H1 (cell line): ENCODE data around the gene MYCBPAP. TPM values are rescaled to one million over a fixed set of nuclear protein-coding genes. Genes with fewer than 3 reads are reported as not detected.
A peak's percentile ranks its signal among the peaks of the same experiment; 100 is the strongest.

Experiments used
- CTCF ChIA-PET: fragments of 300-600 bp; sonication (Branson Sonifier 250); formaldehyde crosslinking; loops from one replicate; lab custom pipeline; 2021; ENCODE audit not compliant: partially characterized antibody; lab: Charles Lee
- POLR2A ChIA-PET: fragments of 300-600 bp; sonication (Branson Sonifier 250); formaldehyde crosslinking; loops from one replicate; lab custom pipeline; 2021; ENCODE audit warnings: inconsistent platforms; ENCODE audit not compliant: partially characterized antibody; lab: Charles Lee
- DNase-seq, 2 experiments: peaks; one replicate each; pipeline versions ENCODE4 v3.0.0 to v3.0.0-alpha.2; 2010 to 2022; ENCODE audit warnings: low spot score in 2 of 2, low read depth in 1 of 2, mixed read lengths in 1 of 2
- FAIRE-seq: peaks from 2 replicates; lab custom pipeline; 2011; peaks lifted over from hg19 to GRCh38; lab: Jason Lieb, UNC
- H2AFZ ChIP-seq: 2 replicates; pipeline ENCODE4 v1.8.1; 2012; ENCODE audit warnings: low read length, inconsistent platforms
- H2AK5ac ChIP-seq: 2 replicates; pipeline ENCODE4 v1.6.1; 2013; ENCODE audit warnings: low read depth, low read length
- H2BK120ac ChIP-seq: replicated peaks from 2 replicates; pipeline ENCODE3; 2013; ENCODE audit warnings: low read depth, low read length, inconsistent platforms
- H2BK12ac ChIP-seq: 2 replicates; pipeline ENCODE4 v1.6.1; 2013; ENCODE audit warnings: low read depth, low read length
- H2BK15ac ChIP-seq: 2 replicates; pipeline ENCODE4 v1.6.1; 2013; ENCODE audit warnings: low read length
- H2BK20ac ChIP-seq: 2 replicates; pipeline ENCODE4 v1.6.1; 2013; ENCODE audit warnings: low read length
- H2BK5ac ChIP-seq: 2 replicates; pipeline ENCODE4 v1.6.1; 2013; ENCODE audit warnings: low read depth, low read length
- H3K14ac ChIP-seq: 2 replicates; pipeline ENCODE4 v1.6.1; 2013; ENCODE audit warnings: inconsistent platforms; ENCODE audit not compliant: insufficient read length
- H3K18ac ChIP-seq: 2 replicates; pipeline ENCODE4 v1.6.1; 2013; ENCODE audit warnings: low read length; ENCODE audit errors: extremely low read depth
- H3K23ac ChIP-seq: 2 replicates; pipeline ENCODE4 v1.6.1; 2013; ENCODE audit warnings: inconsistent platforms; ENCODE audit not compliant: insufficient read length
- H3K23me2 ChIP-seq: 2 replicates; pipeline ENCODE4 v1.6.1; 2013; ENCODE audit warnings: low read depth, low read length
- H3K27ac ChIP-seq: 2 replicates; pipeline ENCODE4 v1.6.1; 2011; ENCODE audit warnings: low read depth, low read length, inconsistent platforms
- H3K27me3 ChIP-seq, 4 experiments: replicated peaks in 1 of 4; 1 replicate in 1 of 4; 2 replicates in 3 of 4; pipeline versions ENCODE4 v1.6.1 to v1.8.1; 2011 to 2013; ENCODE audit warnings: low read length in 3 of 4, mild to moderate bottlenecking in 3 of 4, inconsistent platforms in 2 of 4, mixed read lengths in 2 of 4, moderate library complexity in 1 of 4; ENCODE audit not compliant: control insufficient read depth in 3 of 4, insufficient read depth in 3 of 4; ENCODE audit errors: extremely low read depth in 1 of 4
- H3K36me3 ChIP-seq, 4 experiments: 2 replicates each; pipeline versions ENCODE4 v1.6.1 to v1.8.1; 2011 to 2013; ENCODE audit warnings: mild to moderate bottlenecking in 4 of 4, low read length in 3 of 4, moderate library complexity in 2 of 4, control low read depth in 1 of 4, inconsistent platforms in 1 of 4; ENCODE audit not compliant: insufficient read depth in 4 of 4, control insufficient read depth in 2 of 4
- H3K4ac ChIP-seq: replicated peaks from 2 replicates; pipeline ENCODE3; 2013; ENCODE audit warnings: low read length, low read depth, mixed read lengths, inconsistent platforms; ENCODE audit not compliant: insufficient read length
- H3K4me1 ChIP-seq, 4 experiments: replicated peaks in 1 of 4; 1 replicate in 1 of 4; 2 replicates in 3 of 4; pipeline versions ENCODE4 v1.6.1 to v1.8.1; 2011 to 2013; ENCODE audit warnings: low read length in 3 of 4, inconsistent platforms in 2 of 4, mixed read lengths in 1 of 4; ENCODE audit not compliant: insufficient read depth in 4 of 4, control insufficient read depth in 3 of 4
- H3K4me2 ChIP-seq, 2 experiments: 2 replicates each; pipeline versions ENCODE4 v1.6.1 to v1.8.1; 2011 to 2013; ENCODE audit warnings: low read depth in 2 of 2, low read length in 2 of 2, control low read depth in 1 of 2, inconsistent platforms in 1 of 2, mild to moderate bottlenecking in 1 of 2; ENCODE audit not compliant: insufficient read depth in 1 of 2
- H3K4me3 ChIP-seq, 4 experiments: fragments of 200-600, 300-600 bp in 1 of 4; sonication (generic), shearing (Covaris generic), sonication (Bioruptor Twin) in 1 of 4; 2 replicates each; pipeline versions ENCODE4 v1.5.1 to v1.8.1; 2011 to 2016; ENCODE audit warnings: low read length in 4 of 4, low read depth in 3 of 4, control low read depth in 2 of 4, inconsistent platforms in 2 of 4, mild to moderate bottlenecking in 2 of 4, mixed read lengths in 1 of 4, moderate library complexity in 1 of 4; ENCODE audit not compliant: insufficient read depth in 2 of 4; ENCODE audit errors: extremely low read depth in 1 of 4
- H3K56ac ChIP-seq: replicated peaks from 2 replicates; pipeline ENCODE3; 2013; ENCODE audit warnings: low read depth, mild to moderate bottlenecking, mixed read lengths, low read length, inconsistent platforms; ENCODE audit not compliant: insufficient read length
- H3K79me1 ChIP-seq: 2 replicates; pipeline ENCODE4 v1.6.1; 2013; ENCODE audit warnings: low read depth, low read length, control low read depth
- H3K79me2 ChIP-seq, 2 experiments: 2 replicates each; pipeline versions ENCODE4 v1.6.1 to v1.8.1; 2012 to 2013; ENCODE audit warnings: low read length in 2 of 2, mild to moderate bottlenecking in 2 of 2, inconsistent platforms in 1 of 2; ENCODE audit not compliant: insufficient read depth in 2 of 2, control insufficient read depth in 1 of 2
- H3K9ac ChIP-seq, 4 experiments: replicated peaks in 1 of 4; 1 replicate in 1 of 4; 2 replicates in 3 of 4; pipeline versions ENCODE4 v1.6.1 to v1.8.1; 2011 to 2013; ENCODE audit warnings: low read depth in 3 of 4, low read length in 3 of 4, control low read depth in 2 of 4, mild to moderate bottlenecking in 2 of 4, moderate library complexity in 2 of 4, inconsistent platforms in 1 of 4; ENCODE audit errors: extremely low read depth in 1 of 4
- H3K9me3 ChIP-seq, 2 experiments: 2 replicates each; pipeline versions ENCODE4 v1.6.1 to v1.8.1; 2012 to 2013; ENCODE audit warnings: mild to moderate bottlenecking in 2 of 2, moderate library complexity in 2 of 2, control low read depth in 1 of 2, inconsistent platforms in 1 of 2, low read depth in 1 of 2, low read length in 1 of 2, mixed read lengths in 1 of 2; ENCODE audit not compliant: insufficient read depth in 2 of 2
- H4K20me1 ChIP-seq, 2 experiments: replicated peaks in 1 of 2; 2 replicates each; pipeline versions ENCODE3 to v1.8.1; 2011 to 2013; ENCODE audit warnings: inconsistent platforms in 2 of 2, low read length in 2 of 2, mild to moderate bottlenecking in 1 of 2; ENCODE audit not compliant: insufficient read depth in 2 of 2, control insufficient read depth in 1 of 2
- H4K5ac ChIP-seq: 2 replicates; pipeline ENCODE4 v1.6.1; 2013; ENCODE audit warnings: low read length, low read depth, mixed read lengths, inconsistent platforms; ENCODE audit not compliant: insufficient read length
- H4K8ac ChIP-seq: 2 replicates; pipeline ENCODE4 v1.8.0; 2013; ENCODE audit warnings: mild to moderate bottlenecking, moderate library complexity, low read length, inconsistent platforms; ENCODE audit not compliant: insufficient read depth; ENCODE audit errors: extremely low read depth
- H4K91ac ChIP-seq: replicated peaks from 2 replicates; pipeline ENCODE3; 2013; ENCODE audit warnings: low read length, mixed read lengths, inconsistent platforms; ENCODE audit not compliant: insufficient read length
- WGBS, 2 experiments: shearing (Covaris generic) in 1 of 2; methylation state at CpG; one replicate each; pipeline versions ENCODE4 v1.1.6 to v1.1.7; 2013 to 2015; ENCODE audit warnings: low lambda C conversion rate in 2 of 2, mixed read lengths in 2 of 2, inconsistent platforms in 1 of 2, low coverage in 1 of 2, missing lambda C conversion rate in 1 of 2; ENCODE audit not compliant: insufficient replicate concordance in 2 of 2, insufficient coverage in 1 of 2, insufficient read length in 1 of 2; ENCODE audit errors: extremely low coverage in 1 of 2, missing lambda C conversion rate in 1 of 2; 5-methylcytosine and 5-hydroxymethylcytosine counted together
- polyA plus RNA-seq, 7 experiments: library from polyadenylated mRNA; depleted of rRNA in 3 of 7; stranded (reverse) in 5 of 7; unstranded in 2 of 7; fragments of >200 nt in 5 of 7; fragments of 200-250 nt in 2 of 7; gene quantifications; 1 replicate in 5 of 7; 2 replicates in 1 of 7; 4 replicates in 1 of 7; pipeline versions ENCODE4 v1.2.1 to v1.2.3, GENCODE V29; 2011 to 2013; ENCODE audit warnings: missing spikeins in 2 of 7, mixed read lengths in 2 of 7
- total RNA-seq: library from RNA; stranded (reverse); fragmentation: NEBNext Ultra II Directional; extraction: Animal tissue kit (Norgen Biotek cat#: 25700); gene quantifications from 2 replicates; pipeline ENCODE4 v1.2.1, GENCODE V29; 2021

The MYCBPAP gene
- total and polyA plus RNA-seq, 2 of the 8 experiments (the other 6 are each of a cell fraction or from before 2014, with no cell fraction given), result 0.89 to 3.3 TPM

GRCh38 chr17:50554201-50554600, 46.0 kb downstream of the MYCBPAP start:
- Histone ChIP-seq H4K91ac (no peak overlapping the region), H4K20me1 (no peaks in the 10 kb centered on the region), H2AK5ac (no peak overlapping the region), H3K4me2 (no peak overlapping the region), H4K8ac (no peak overlapping the region; the same call in 1 of the 2 replicates), H2BK120ac (no peak overlapping the region), H3K79me2 (no peaks in the 10 kb centered on the region), H3K4ac (no peak overlapping the region), H2BK15ac (peak overlapping the region; percentile 61; the same call in 1 of the 2 replicates), H3K9ac (no peak overlapping the region), H3K27me3 (peaks cover 0 to 25% (median 19%) of the 10 kb centered on the region in 4 experiments; a peak in 6 of 7 replicates), H2AFZ (no peak overlapping the region), H3K36me3 (no peaks in the 10 kb centered on the region), H2BK5ac (no peak overlapping the region), H3K27ac (no peak overlapping the region), H4K5ac (no peak overlapping the region), H3K18ac (no peak overlapping the region), H3K4me1 (peaks cover 0 to 9% (median 3%) of the 10 kb centered on the region in 4 experiments; a peak in 4 of 7 replicates), H3K4me3 (no peak overlapping the region), H3K56ac (no peak overlapping the region), H2BK20ac (no peak overlapping the region), H3K14ac (no peak overlapping the region), H3K9me3 (no peaks in the 10 kb centered on the region), H2BK12ac (no peak overlapping the region), H3K23me2 (peaks cover 5% of the 10 kb centered on the region; the same call in 1 of the 2 replicates), H3K23ac (no peak overlapping the region), H3K79me1 (no peaks in the 10 kb centered on the region)
- FAIRE-seq (no peak), DNase-seq (no peak)
- WGBS, 2 experiments, result 90% methylated on average over 15 of the region's 17 CpGs; no CpG with 5 or more reads in 1 of the 2 experiments
- ChIA-PET POLR2A (interaction anchor here (1.5 kb wide), 1 partner anchor 165 kb away, joined by 3 read pairs; the partner anchor contains the start of gene LUC7L3), CTCF (interaction anchor here (1.1 to 12.4 kb wide), 6 partner anchors 49 to 142 kb away, joined by 3 to 404 read pairs (median 24); no protein-coding TSS in a partner anchor)
